CD4-positive, alpha-beta T cell treated with Interleukin-21 for 1 hour (primary cell): ENCODE results near the gene VRK1.

Source experiments
- DNase-seq: peaks from one replicate; pipeline ENCODE4 v3.0.0-alpha.2; 2020

VRK1 gene

GRCh38 chr14:96888593-96888992, 91.4 kb downstream of the VRK1 start:
- no peak for DNase-seq

- no peak for DNase-seq
Observed at GRCh38 chr14:96889091-96889490, 91.9 kb downstream of the VRK1 start.

- no peak for DNase-seq
Observed at GRCh38 chr14:96893966-96894622, 96.9 kb downstream of the VRK1 start.

- DNase-seq, result no peak
Observed at GRCh38 chr14:96894966-96895365, 97.8 kb downstream of the VRK1 start.

GRCh38 chr14:96895658-96896271, 98.6 kb downstream of the VRK1 start:
- DNase-seq, result no peak

- no peak for DNase-seq
Observed at GRCh38 chr14:96897184-96897583, 100.0 kb downstream of the VRK1 start.

GRCh38 chr14:96901227-96901626, 104.0 kb downstream of the VRK1 start:
- DNase-seq, result no peak

GRCh38 chr14:96902004-96902403, 104.8 kb downstream of the VRK1 start:
- DNase-seq, result no peak

GRCh38 chr14:96903444-96904023, 106.4 kb downstream of the VRK1 start:
- no peak for DNase-seq

- DNase-seq, result no peak
Observed at GRCh38 chr14:96904201-96904600, 107.0 kb downstream of the VRK1 start.

GRCh38 chr14:96905065-96905464, 107.9 kb downstream of the VRK1 start:
- no peak for DNase-seq

- DNase-seq, result no peak
Observed at GRCh38 chr14:96905825-96906224, 108.6 kb downstream of the VRK1 start.

GRCh38 chr14:96906434-96906833, 109.3 kb downstream of the VRK1 start:
- no peak for DNase-seq

- no peak for DNase-seq
Observed at GRCh38 chr14:96909841-96910364, 112.7 kb downstream of the VRK1 start.

GRCh38 chr14:96911499-96912149, 114.4 kb downstream of the VRK1 start:
- no peak for DNase-seq

GRCh38 chr14:96914571-96915128, 117.5 kb downstream of the VRK1 start:
- DNase-seq, result no peak

- no peak for DNase-seq
Observed at GRCh38 chr14:96915478-96915877, 118.3 kb downstream of the VRK1 start.

GRCh38 chr14:96916751-96917150, 119.6 kb downstream of the VRK1 start:
- no peak for DNase-seq

- no peak for DNase-seq
Observed at GRCh38 chr14:96917442-96917963, 120.3 kb downstream of the VRK1 start.

GRCh38 chr14:96920023-96920422, 122.8 kb downstream of the VRK1 start:
- no peak for DNase-seq

GRCh38 chr14:96920820-96921219, 123.6 kb downstream of the VRK1 start:
- DNase-seq, result no peak

- DNase-seq, result no peak
Observed at GRCh38 chr14:96922986-96923385, 125.8 kb downstream of the VRK1 start.

GRCh38 chr14:96925422-96925821, 128.2 kb downstream of the VRK1 start:
- no peak for DNase-seq
